ENCODE measurements around the gene ANKRD1.

Gene ANKRD1

GRCh38 chr10:90920986-90921666, at the start of gene ANKRD1:
Gene ANKRD1 (minus strand): TSS chr10:90921087. CDS start chr10:90921027, 60 bp downstream.
- H3K36me3 ChIP-seq (replicated peaks): peaks cover 32% of the 10 kb centered on the region
- DNase-seq: peak; percentile 95
- H3K27me3 ChIP-seq (replicated peaks): no peaks in the 10 kb centered on the region
- peak within 1 kb of the TSS; percentile 59 for H3K27ac ChIP-seq
- TF ChIP-seq CTCF (IDR thresholded peaks at IDR 0.05; ENCODE audit: low read depth, low read length, missing control alignments): no peak
- in situ Hi-C loops (cut with HindIII; ENCODE audit: low pct_ligation_motif_present, low sequenced_read_pairs): loop anchor here (25.0 kb wide), 1 partner anchor 341 kb away; no protein-coding TSS in a partner anchor
- peak within 1 kb of the TSS; percentile 53 for H3K4me3 ChIP-seq (ENCODE audit: low read depth, low read length)

GRCh38 chr10:90969947-90970673, 49.2 kb upstream of the ANKRD1 start:
- no peak for TF ChIP-seq CTCF (IDR thresholded peaks at IDR 0.05; ENCODE audit: low read depth, low read length, missing control alignments)
- no peak overlapping the region for H3K4me3 ChIP-seq (ENCODE audit: low read depth, low read length)
- H3K36me3 ChIP-seq (replicated peaks): no peaks in the 10 kb centered on the region
- DNase-seq: peak; percentile 46
- in situ Hi-C loops (cut with HindIII; ENCODE audit: low pct_ligation_motif_present, low sequenced_read_pairs): no loop called here
- H3K27me3 ChIP-seq (replicated peaks): no peaks in the 10 kb centered on the region
- H3K27ac ChIP-seq: peak overlapping the region; percentile 13

DNA sequence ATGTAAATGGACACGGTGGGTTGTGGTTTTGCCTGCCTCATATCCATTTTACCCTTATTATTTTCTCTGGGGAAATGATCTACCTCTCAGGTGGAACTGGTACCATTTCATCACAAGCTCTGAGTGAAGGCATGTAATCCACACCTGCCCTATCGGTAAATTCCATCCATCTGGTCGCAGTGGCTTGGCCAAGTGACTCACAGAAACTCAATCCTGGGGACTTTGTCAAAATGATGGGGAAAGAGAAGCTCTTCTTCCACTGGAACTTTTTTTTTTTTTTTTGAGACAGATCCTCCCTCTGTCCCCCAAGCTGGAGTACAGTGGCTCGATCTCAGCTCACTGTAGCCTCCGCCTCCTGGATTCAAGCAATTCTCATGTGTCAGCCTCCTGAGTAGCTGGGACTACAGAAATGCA, 48.2 kb upstream of the ANKRD1 start:
- Histone ChIP-seq H3K27ac (no peak overlapping the region), H3K36me3 (replicated peaks) (no peaks in the 10 kb centered on the region), H3K4me3 (ENCODE audit: low read depth, low read length) (no peak overlapping the region), H3K27me3 (replicated peaks) (no peaks in the 10 kb centered on the region)
- no peak for TF ChIP-seq CTCF (IDR thresholded peaks at IDR 0.05; ENCODE audit: low read depth, low read length, missing control alignments)
- DNase-seq: no peak
- in situ Hi-C loops (cut with HindIII; ENCODE audit: low pct_ligation_motif_present, low sequenced_read_pairs): no loop called here

GRCh38 chr10:90968328-90969081, 47.6 kb upstream of the ANKRD1 start:
- Histone ChIP-seq H3K27me3 (replicated peaks) (no peaks in the 10 kb centered on the region), H3K27ac (no peak overlapping the region), H3K4me3 (ENCODE audit: low read depth, low read length) (no peak overlapping the region), H3K36me3 (replicated peaks) (no peaks in the 10 kb centered on the region)
- DNase-seq: peak; percentile 24
- TF ChIP-seq CTCF (IDR thresholded peaks at IDR 0.05; ENCODE audit: low read depth, low read length, missing control alignments): no peak
- in situ Hi-C loops (cut with HindIII; ENCODE audit: low pct_ligation_motif_present, low sequenced_read_pairs): no loop called here

GRCh38 chr10:90967865-90968264, 47.0 kb upstream of the ANKRD1 start:
- TF ChIP-seq CTCF (IDR thresholded peaks at IDR 0.05; ENCODE audit: low read depth, low read length, missing control alignments): no peak
- Histone ChIP-seq H3K27ac (no peak overlapping the region), H3K4me3 (ENCODE audit: low read depth, low read length) (no peak overlapping the region), H3K36me3 (replicated peaks) (no peaks in the 10 kb centered on the region), H3K27me3 (replicated peaks) (no peaks in the 10 kb centered on the region)
- in situ Hi-C loops (cut with HindIII; ENCODE audit: low pct_ligation_motif_present, low sequenced_read_pairs): no loop called here
- DNase-seq: no peak

Measured in brain microvascular endothelial cell (primary cell).